ENCODE measurements around the gene PRELID1.
"Not testable (repeated sequence)": the region's sequence is repeated elsewhere in the genome, so short reads cannot be mapped to it uniquely, and the experiment has no call there.

Gene PRELID1

DNA sequence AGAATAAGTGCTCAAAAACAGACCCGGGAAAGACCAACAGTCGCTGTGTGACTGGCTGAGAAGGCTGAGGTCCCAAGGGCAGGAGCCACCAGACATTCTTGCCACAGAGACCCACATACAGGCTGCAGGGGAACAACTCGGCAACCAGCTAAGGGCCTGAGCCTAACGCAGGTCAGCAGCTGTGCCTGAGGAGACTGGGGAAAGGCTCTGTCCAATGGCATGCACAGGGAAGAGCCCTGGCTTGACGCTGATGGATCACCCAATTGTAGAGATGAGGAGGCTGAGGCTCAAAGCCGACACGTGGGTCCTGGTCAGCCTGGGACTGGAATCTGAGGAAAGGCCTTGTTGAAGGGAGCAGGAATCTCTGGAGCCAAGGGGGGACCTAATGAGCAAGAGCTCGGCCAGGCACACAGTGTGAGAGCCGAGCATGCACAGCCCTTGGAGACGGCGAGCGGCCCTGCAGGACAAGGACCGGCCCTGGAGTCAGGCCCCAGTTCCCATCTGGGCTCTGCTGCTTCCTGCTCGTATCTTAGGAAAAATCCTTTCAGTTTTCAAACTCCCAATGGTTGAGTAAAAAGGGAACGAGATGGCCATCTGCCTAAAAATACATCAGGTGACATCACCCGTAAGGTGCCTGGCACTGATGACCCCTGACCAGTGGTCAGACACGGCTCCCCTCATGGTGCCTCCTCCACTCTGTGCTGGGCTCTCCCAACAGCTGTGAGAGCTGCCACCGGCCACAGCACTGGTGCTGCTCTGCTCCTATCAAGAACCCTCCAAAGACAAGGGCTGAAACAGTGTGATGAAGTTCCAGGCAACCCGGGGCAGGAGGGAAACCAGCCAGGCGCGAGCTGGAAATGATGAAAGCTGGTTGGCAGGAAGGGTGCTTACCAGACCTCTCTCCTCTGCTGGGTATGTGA, 31.4 kb downstream of the PRELID1 start:
- DNase-seq (ENCODE audit: low read depth in 3 of 3), result no peak

DNA sequence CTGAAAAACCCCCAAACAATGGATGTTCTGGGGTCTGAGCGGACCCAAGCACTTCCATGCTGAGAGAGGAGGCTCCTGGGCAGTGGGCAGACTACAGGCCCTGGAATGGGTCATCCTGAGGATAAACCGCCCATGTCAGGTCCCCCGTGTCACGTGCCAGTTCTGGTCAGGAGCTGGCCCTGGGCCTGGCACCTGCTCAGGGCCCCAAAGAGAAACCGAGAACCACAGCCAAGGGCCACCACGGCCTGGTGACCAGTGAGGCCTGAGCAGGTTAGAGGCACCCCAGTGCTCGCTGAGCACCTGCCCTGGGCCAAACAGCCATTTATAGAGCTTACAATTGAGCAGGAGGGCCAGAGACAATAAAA, 32.1 kb downstream of the PRELID1 start:
- DNase-seq (ENCODE audit: low read depth in 3 of 3), result no peak

DNA sequence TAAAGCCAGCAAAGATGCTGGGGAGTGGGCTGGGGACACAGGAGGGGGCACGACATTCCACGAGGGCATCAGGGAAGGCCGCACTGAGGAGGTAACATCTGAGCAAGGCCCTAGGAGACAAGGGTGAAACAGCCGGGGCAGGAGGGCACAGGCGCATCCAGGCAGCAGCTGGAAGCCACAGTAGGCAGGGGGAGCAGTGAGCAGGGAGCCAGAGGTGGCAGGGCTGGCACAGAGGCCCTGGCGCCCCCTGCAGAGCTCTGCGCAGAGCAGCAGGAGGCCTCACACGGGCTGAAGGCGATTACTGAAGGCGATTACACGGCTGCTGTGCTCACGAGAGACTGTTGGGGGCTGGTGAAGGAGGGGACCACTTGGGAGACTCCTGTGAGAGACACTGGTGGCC, 32.5 kb downstream of the PRELID1 start:
- no peak for DNase-seq (ENCODE audit: low read depth in 3 of 3)

DNA sequence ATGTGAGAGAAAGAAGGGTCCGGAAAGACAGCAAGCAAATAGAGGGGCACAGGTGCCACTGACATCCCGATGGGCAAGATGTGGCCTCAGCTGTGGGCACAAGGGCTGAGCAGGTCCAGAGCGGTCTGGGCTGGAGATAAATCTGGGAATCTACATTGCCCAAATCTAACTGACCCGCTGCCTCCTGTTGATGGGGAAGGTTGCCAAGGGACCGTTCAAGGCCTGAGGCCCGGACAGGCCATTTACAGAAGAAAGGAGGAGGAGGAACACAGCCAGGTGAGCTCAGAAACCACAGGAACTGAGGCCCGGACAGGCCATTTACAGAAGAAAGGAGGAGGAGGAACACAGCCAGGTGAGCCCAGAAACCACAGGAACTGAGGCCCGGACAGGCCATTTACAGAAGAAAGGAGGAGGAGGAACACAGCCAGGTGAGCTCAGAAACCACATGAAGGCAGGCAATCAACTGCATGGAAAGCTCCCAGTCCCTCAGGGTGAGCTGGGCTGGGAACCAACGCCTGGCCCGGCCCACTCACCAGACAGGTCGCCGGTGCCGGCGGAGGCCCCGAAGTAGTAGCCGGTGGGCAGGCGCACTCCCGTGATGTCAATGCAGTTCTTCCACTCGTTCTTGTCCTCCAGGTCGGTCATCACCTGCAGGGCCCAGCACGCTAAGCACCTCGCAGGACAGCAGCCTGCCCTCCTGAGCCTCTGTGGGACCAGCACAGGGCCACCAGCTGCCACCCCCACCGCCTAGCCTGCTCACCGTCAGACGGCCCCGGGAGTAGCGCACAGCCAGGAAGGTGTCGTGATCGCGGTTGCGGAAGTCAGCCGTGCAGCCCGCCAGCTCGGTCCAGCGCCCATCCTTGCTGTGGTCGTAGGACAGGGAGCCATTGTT, 33.2 kb downstream of the PRELID1 start:
- DNase-seq (ENCODE audit: low read depth in 3 of 3), result no peak

DNA sequence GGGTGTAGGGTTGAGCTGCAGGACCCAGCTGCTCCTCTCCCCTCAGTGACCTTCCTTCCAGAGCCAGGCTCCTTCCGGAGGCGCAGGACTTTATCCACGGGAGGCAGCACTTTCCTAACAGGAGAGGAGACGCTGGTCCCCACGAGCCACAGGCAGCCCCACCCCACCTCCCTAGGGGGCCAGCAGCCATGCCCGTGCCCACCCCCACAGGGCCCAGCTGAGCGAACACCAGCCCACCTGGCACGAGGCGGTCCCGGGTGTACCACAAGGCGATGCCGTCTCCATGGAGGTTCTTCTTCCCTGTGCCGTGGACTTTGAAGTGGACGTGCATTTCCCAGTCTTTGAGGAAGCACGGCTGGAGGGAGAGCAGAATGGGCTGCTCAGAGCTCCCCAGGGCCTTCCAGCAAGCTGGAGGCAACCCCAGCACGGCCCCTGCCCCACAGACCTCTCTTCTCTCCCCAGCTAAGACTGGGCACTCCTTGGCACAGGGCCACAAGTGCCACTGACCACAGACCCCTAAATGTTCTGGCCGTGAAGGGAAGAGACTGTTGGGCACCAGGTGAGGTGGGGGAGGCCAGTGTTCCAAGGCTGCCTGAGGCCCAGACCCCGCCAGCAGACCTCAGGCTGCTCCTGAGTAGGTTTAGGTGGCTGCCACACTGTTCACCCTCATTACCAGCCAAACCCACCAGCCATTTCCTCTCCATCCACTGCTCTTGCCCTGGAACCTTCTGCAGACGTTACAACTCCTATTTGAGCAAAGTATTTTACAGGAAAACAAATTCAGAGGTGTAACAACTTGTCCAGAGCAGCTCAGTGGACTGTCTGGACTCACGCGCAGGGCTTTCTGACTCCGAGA, 34.9 kb downstream of the PRELID1 start:
- DNase-seq (ENCODE audit: low read depth in 3 of 3), result no peak

DNA sequence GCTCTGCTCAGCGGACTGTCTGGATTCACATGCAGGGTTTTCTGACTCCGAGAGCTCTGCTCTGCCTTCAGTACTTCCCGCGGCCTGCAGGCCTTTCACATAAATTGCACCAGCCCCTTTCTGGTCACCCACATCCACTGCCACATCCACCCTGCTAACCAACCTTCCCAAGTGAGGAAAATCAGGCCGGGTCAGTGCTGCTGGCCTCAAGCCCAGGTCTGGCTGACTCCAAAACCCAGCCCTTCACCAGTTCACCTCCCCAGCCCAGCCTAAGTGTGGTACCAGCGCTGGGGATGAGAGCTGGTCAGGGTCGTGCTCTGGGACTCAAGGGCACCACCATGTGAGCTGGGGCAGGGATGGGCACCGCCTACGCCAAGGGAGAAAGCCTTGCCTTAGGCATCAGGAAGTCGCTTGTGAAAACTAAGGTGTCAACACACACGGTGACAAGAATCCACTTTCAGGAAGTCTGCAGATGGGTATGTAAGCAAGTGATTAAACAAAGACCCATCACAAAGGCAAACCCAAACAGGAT, 35.6 kb downstream of the PRELID1 start:
- DNase-seq (ENCODE audit: low read depth in 3 of 3), result no peak

DNA sequence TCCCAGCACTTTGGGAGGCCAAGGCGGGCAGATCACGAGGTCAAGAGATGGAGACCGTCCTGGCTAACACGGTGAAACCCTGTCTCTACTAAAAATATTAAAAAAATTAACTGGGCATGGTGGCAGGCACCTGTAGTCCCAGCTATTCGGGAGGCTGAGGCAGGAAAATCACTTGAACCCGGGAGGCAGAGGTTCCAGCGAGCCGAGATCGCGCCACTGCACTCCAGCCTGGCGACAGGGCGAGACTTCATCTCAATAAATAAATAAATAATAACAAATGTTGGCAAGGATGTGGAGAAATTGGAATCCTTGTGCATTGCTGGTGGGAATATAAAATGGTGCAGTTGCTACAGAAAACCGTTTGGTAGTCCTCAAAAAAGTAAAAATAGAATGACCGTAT, 39.4 kb downstream of the PRELID1 start:
- DNase-seq (ENCODE audit: low read depth in 3 of 3), result not testable (repeated sequence)

DNA sequence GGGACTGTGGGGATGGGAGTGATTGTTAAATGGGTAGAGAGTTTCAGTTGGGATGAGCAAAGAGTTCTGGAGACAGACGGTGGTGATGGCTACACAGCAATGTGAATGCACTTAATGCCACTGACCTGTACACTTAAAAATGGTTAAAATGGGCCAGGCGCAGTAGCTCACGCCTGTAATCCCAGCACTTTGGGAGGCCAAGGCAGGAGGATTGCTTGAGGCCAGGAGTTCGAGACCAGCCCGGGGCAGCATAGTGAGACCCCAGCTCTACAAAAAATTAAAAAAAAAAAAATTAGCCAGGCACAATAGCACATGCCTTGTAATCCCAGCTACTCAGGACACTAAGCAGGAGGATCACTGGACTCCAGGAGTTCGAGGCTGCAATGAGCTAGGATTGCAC, 40.2 kb downstream of the PRELID1 start:
- DNase-seq (ENCODE audit: low read depth in 3 of 3), result no peak

DNA sequence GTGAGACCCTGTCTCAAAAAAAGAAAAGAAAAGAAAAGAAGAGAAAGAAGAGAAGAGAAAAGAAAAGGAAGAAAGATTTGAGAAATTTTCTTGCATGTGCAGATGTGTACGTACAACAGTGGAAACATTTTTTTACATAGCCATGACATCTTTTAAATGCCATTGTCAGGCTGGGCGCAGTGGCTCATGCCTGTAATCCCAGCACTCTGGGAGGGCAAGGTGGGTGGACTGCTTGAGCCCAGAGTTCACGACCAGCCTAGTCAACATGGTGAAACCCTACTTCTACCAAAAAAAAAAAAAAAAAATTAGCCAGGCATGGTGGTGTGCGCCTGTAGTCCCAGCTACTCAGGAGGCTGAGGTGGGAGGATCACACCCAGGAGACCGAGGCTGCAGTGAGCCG, 41.3 kb downstream of the PRELID1 start:
- no peak for DNase-seq (ENCODE audit: low read depth in 3 of 3)

DNA sequence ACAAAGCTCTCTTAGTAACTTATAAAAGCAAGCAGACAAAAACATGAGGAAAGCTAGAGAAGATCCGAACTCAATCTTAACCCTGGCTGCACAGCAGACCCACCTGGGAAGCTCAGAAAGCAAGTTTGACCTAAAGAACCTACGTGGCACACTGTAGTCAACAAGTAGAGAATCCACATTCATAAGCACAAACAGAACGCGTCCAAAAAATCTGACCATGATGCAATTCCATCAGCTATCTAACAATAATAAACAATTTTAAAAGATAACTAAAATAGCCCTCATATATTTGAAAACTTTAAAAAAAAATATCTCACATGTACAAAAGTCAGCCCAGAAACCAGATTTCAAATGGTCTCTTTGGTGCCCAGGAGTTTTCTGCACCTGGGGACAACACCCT, 43.2 kb downstream of the PRELID1 start:
- no peak for DNase-seq (ENCODE audit: low read depth in 3 of 3)

DNA sequence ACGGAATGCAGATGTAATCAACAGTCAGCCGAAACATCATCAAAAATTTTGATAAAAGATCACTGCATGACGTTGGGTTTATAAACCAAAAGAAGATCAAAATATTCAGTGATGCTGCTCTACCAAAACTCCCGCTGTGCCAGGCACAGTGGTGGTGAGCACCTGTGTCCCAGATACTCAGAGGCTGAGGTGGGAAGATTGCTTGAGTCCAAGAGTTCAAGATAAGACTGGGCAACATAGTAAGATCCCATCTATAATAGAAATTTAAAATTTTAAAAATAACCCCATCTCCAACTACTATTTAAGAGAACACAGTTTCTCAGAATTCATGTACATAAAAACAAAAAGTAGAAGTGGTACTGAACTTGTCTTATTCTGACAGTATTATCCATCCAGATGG, 44.1 kb downstream of the PRELID1 start:
- DNase-seq (ENCODE audit: low read depth in 3 of 3), result no peak

DNA sequence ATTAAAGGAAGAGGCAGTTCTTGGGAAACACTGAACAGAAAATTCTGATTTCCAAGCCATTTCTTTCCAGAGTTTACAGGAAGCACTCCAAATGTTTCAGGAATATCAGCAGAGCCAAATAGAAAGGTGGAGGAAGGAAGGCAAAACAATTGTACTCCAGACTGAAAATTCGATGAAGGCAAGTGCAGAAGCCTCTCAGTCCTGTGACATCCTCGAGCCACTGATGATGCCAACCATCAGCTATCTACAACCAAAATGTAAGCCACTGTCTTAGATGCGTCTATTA, 45.7 kb downstream of the PRELID1 start:
- no peak for DNase-seq (ENCODE audit: low read depth in 3 of 3)

DNA sequence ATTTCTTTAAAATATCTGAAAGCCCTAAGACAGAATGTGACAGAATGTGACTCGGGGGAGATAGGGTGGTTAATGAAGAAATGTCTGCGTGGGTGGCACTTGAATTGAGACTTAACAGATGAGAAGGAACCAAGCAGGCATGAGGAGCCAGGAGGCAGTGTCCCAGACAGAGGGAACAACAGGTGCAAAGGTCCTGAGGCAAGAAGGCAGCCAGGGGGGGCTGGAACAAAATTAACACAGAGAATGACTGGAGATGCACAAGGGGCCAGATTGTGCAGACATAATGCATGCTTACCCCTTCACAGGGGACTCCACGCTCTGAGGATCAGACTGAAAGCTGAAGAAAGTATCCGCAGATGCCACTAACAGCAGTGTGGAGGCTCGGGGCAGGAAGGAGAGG, 46.2 kb downstream of the PRELID1 start:
- DNase-seq (ENCODE audit: low read depth in 3 of 3), result no peak

DNA sequence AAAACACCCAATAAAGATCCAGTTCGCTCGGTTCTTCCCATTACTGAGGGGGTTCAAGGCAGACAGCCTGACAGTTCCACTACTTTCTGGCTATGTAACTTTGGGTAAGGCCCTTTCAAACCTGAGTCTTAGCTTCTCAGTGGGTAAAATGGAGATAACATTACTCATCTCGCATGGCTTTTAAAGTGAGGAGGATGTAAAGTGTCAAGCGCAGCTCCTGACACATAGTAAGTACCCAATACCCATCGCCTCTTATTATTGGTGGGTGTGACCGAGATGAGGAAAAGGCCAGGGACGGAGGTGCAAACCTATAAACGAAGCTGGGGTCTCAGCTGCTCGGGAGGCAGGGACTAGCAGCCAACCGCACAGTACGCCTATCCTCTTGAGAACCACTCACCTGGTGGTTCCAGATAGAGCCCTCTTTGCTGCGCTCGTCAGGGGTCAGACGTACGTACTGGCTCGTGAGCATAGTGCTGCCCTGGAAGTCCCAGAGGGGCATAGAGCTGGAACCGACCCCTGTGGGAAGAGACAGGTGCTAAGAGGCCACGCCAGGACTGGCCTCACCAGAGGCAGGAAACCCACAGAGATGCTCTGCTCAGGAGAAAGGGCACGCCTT, 47.3 kb downstream of the PRELID1 start:
- no peak for DNase-seq (ENCODE audit: low read depth in 3 of 3)

DNA sequence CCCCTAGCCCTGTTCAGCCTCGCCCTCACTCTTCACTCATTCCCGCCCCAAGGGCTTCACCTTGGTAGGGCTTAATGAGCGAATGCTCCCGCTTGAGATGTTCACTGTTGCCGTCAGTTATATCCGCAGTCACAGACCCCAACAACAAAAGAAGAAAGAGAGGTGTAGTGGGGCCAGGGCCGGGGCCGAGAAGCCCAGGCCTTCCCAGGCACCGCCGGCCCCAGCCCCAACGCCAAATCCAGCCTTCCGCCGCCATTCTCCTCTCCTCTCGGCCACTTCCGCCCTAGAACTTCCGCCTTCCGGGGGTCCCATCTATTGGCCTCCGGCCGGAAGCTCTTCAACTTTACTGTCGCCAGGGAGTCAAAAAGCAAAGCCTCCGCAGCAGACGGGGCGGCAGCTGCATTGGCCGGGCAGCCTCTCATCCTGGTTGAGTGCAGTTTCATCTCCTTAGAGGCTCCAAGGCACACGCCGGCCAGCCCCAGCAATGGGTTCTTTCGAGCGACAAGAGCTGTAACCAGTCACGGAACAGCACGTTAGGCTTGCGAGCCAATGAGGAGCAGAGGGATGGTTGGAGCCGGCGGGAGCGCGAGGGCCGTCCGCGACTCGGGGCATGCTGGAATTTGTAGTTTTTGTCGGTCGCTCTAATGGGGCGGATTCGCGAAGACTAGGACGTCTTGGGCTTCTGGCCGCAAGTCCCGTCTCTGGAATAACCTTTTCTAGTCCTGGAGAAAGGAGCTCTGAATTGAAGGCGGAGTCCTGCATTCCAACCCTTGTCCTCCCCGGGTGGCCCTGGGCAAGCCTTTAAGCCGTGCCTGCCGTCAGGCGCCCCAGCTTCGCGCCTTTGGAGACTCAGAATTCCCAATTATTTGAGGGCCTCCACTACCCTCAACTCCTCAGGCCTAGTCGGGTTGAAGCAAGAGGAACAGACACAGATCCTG, 48.1 kb downstream of the PRELID1 start, which contains the start of gene LMAN2:
TSS of gene LMAN2 (minus strand) at position 277 of the 938 bp plus-strand sequence. CDS start at position 256, 21 bp downstream.
- peak; percentile 76 to 83 (median 83) for DNase-seq (ENCODE audit: low read depth in 3 of 3)

DNA sequence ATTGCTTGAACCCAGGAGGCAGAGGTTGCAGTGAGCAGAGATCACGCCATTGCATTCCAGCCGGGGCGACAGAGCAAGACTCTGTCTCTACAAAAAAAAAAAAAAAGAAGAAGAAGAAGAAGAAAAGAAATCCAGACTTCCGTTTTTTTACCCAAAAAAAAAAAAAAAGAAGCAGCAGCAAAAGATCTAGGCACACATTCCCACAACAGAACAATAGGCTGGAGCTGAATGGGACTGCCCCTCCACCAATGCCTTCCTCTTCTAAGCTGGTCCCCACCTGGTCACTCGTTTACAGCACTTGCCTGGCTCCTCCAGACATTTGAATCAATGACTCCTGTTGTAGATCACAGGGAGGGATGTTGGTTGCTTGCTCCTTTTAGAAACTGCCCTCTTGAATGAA, 49.5 kb downstream of the PRELID1 start:
- DNase-seq (ENCODE audit: low read depth in 3 of 3), result no peak

DNA sequence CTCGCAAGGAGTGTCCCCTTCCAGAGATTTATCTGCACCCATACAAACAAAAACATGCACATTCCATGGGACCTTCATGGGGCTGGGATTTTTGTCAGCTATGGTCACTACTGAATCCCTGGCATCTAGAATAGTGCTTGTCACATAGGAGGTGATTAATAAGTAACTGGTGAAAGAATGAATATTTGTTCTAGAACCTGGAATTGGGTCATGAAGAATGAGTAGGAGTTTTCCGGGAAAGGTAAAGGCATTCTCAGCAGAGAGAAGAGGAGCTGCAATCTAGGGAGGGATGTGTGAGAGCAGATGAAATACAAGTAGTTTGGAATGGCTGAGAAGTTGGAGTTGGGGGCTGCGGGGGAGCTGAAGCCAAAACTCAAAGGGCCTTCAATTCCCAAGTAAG, 50.7 kb downstream of the PRELID1 start:
- DNase-seq (ENCODE audit: low read depth in 3 of 3), result no peak

DNA sequence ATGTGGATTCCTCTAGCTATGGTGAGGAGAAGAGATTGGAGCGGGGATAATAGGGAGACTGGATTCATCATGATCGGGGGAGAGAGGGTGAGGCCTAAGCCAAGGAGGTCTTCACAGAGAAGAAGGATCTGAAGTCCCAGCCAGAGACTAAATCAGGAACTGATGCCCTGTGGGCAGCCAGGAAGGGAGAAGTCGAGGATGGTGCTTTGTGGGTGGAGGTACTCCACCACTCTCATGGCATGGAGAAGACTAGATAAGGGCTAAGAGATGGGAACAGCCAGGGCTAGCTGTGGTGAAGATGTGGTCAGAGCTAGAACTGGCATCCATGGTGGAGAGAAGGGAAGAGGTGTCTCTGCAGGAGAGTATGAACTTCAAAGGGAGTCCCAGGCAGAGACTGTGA, 51.1 kb downstream of the PRELID1 start:
- DNase-seq (ENCODE audit: low read depth in 3 of 3), result no peak

DNA sequence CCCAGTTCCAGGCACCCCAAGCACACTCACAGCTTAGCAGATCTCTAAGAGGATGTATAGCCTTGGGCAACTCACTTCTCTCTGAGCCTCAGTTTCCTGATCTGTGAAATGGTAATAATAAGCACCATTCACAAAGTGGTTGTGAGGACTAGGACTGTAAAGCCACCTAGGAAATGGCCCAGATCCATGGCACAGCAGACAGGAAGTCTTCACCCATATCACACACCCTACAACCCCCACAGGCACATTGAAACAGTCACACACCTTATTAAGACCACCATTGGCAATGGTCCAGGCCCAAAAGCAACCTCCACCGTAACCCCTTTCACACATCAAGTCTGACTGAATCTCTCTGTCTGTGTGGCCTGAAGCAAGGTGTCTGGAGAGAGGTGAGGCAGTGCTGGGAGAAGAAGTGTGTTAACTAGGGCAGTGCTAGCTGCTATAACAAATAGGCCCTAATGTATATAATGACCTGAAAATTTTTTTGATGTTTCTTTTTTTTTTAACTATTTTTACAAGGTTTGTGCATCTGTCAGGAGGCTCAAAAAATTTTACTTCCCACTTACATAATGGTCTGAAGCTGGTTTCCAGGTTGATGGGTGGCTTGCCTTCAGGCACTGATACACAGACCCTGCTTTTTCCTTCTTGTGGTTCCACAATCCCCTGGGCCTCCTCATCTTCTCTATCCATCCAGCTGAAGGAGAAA, 51.7 kb downstream of the PRELID1 start:
- DNase-seq (ENCODE audit: low read depth in 3 of 3), result no peak

DNA sequence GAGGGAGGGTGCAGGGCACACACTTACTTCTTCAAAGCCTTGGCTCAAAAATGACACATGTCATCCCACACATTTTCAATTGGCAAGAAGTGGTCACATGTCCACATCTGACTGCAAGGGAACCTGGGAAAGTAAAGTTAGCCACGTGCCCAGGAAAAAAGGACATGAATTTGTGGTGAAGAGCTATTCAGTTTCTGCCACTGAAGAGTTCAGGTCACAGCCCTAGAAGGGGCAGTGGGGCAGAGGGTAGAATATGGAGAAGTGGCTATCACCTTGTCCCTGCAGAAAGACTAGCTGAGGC, 52.2 kb downstream of the PRELID1 start:
- no peak for DNase-seq (ENCODE audit: low read depth in 3 of 3)
